CD14-positive monocyte (primary cell): ENCODE measurements around the gene HSFY2. TPM values are rescaled to one million over a fixed set of nuclear protein-coding genes. Genes with fewer than 3 reads are reported as not detected.
"Not testable (repeated sequence)": the region's sequence is repeated elsewhere in the genome, so short reads cannot be mapped to it uniquely, and the experiment has no call there.

Experiments
- DNase-seq, 3 donors: peaks; one replicate each; pipeline ENCODE4 v3.0.0-alpha.2; 2011 to 2022
- H2AFZ ChIP-seq: 2 replicates; pipeline ENCODE4 v1.6.0; 2012; ENCODE audit warnings: mild to moderate bottlenecking, low read depth, low read length, inconsistent platforms; ENCODE audit not compliant: insufficient read depth, poor library complexity, severe bottlenecking
- H3K27ac ChIP-seq, 2 donors: 1 replicate in 1 of 2; 2 replicates in 1 of 2; pipeline ENCODE4 v1.5.1; 2012 to 2013; ENCODE audit warnings: low read length in 2 of 2, control low read depth in 1 of 2, inconsistent platforms in 1 of 2, low read depth in 1 of 2, mild to moderate bottlenecking in 1 of 2
- H3K27me3 ChIP-seq, 2 donors: one replicate each; pipeline versions ENCODE4 v1.6.0 to v1.6.1; 2011 to 2013; ENCODE audit warnings: low read length in 2 of 2; ENCODE audit not compliant: control insufficient read depth in 2 of 2, insufficient read depth in 2 of 2
- H3K36me3 ChIP-seq, 2 donors: replicated peaks in 1 of 2; 1 replicate in 1 of 2; 2 replicates in 1 of 2; pipeline versions ENCODE4 v1.5.1 to v1.6.1; 2012 to 2013; ENCODE audit warnings: low read length in 2 of 2, control low read depth in 1 of 2, inconsistent platforms in 1 of 2, mild to moderate bottlenecking in 1 of 2; ENCODE audit not compliant: insufficient read depth in 2 of 2, control insufficient read depth in 1 of 2
- H3K4me1 ChIP-seq, 2 donors: 1 replicate in 1 of 2; 2 replicates in 1 of 2; pipeline versions ENCODE4 v1.5.1 to v1.6.1; 2012 to 2013; ENCODE audit warnings: low read length in 2 of 2, control low read depth in 1 of 2, inconsistent platforms in 1 of 2, mild to moderate bottlenecking in 1 of 2, moderate library complexity in 1 of 2; ENCODE audit not compliant: insufficient read depth in 2 of 2, control insufficient read depth in 1 of 2
- H3K4me2 ChIP-seq: replicated peaks from 2 replicates; pipeline ENCODE3; 2012; ENCODE audit warnings: low read length, moderate library complexity, mild to moderate bottlenecking; ENCODE audit not compliant: poor library complexity, severe bottlenecking; ENCODE audit errors: extremely low read depth
- H3K4me3 ChIP-seq, 3 experiments: fragments of 200-600 bp in 1 of 3; sonication (generic) in 1 of 3; replicated peaks in 1 of 3; 1 replicate in 2 of 3; 2 replicates in 1 of 3; pipeline ENCODE4 v1.5.1; 2011 to 2013; ENCODE audit warnings: low read length in 3 of 3, mild to moderate bottlenecking in 3 of 3, control low read depth in 2 of 3, low read depth in 2 of 3, inconsistent platforms in 1 of 3, moderate library complexity in 1 of 3
- H3K79me2 ChIP-seq: 2 replicates; pipeline ENCODE4 v1.6.0; 2012; ENCODE audit warnings: mild to moderate bottlenecking, control low read depth, inconsistent platforms, low read length, moderate library complexity; ENCODE audit not compliant: insufficient read depth
- H3K9ac ChIP-seq: 2 replicates; pipeline ENCODE4 v1.6.0; 2017; ENCODE audit warnings: low read length, mild to moderate bottlenecking; ENCODE audit not compliant: insufficient read depth, poor library complexity, severe bottlenecking
- H3K9me3 ChIP-seq, 2 donors: replicated peaks in 1 of 2; 1 replicate in 1 of 2; 2 replicates in 1 of 2; pipeline versions ENCODE4 v1.5.1 to v1.6.1; 2012 to 2013; ENCODE audit warnings: low read length in 2 of 2, control low read depth in 1 of 2; ENCODE audit not compliant: control insufficient read depth in 1 of 2, insufficient read depth in 1 of 2
- H4K20me1 ChIP-seq: 2 replicates; pipeline ENCODE4 v1.6.0; 2012; ENCODE audit warnings: mild to moderate bottlenecking, low read length, control low read depth, moderate library complexity; ENCODE audit not compliant: insufficient read depth
- H3K27ac Mint-ChIP-seq, 7 donors: one replicate each; pipeline ENCODE4 v1.8.0; 2020; ENCODE audit warnings: mild to moderate bottlenecking in 7 of 7, mixed read lengths in 7 of 7, moderate library complexity in 6 of 7, inconsistent platforms in 2 of 7
- H3K27me3 Mint-ChIP-seq, 3 donors: one replicate each; pipeline ENCODE4 v1.8.0; 2021 to 2022; ENCODE audit warnings: low read depth in 3 of 3, mild to moderate bottlenecking in 3 of 3, mixed read lengths in 3 of 3, moderate library complexity in 3 of 3, inconsistent platforms in 1 of 3
- H3K36me3 Mint-ChIP-seq, 2 donors: one replicate each; pipeline ENCODE4 v1.8.0; 2020; ENCODE audit warnings: mixed read lengths in 2 of 2, inconsistent platforms in 1 of 2, mild to moderate bottlenecking in 1 of 2
- H3K4me1 Mint-ChIP-seq: one replicate; pipeline ENCODE4 v1.8.0; 2020; ENCODE audit warnings: mild to moderate bottlenecking, mixed read lengths
- H3K4me3 Mint-ChIP-seq, 2 donors: one replicate each; pipeline ENCODE4 v1.8.0; 2020; ENCODE audit warnings: mild to moderate bottlenecking in 2 of 2, mixed read lengths in 2 of 2, moderate library complexity in 1 of 2
- H3K9me3 Mint-ChIP-seq, 7 donors: one replicate each; pipeline ENCODE4 v1.8.0; 2020 to 2022; ENCODE audit warnings: mixed read lengths in 7 of 7, mild to moderate bottlenecking in 6 of 7, moderate library complexity in 6 of 7, inconsistent platforms in 2 of 7
- WGBS: methylation state at CpG from one replicate; pipeline ENCODE4 v1.1.5; 2013; ENCODE audit warnings: missing lambda C conversion rate; ENCODE audit not compliant: insufficient coverage; 5-methylcytosine and 5-hydroxymethylcytosine counted together
- intact Hi-C, 2 donors: fragments of 100-400 bp; cut with micrococcal nuclease; formaldehyde crosslinking; loops; one replicate each; pipeline versions ENCODE4 v1.15.0 to v1.15.1; 2023
- polyA plus RNA-seq, 3 donors: library from polyadenylated mRNA; depleted of rRNA in 1 of 3; unstranded in 2 of 3; stranded (reverse) in 1 of 3; fragments of 300-500 nt in 2 of 3; fragments of >200 nt in 1 of 3; fragmentation: Illumina TruSeq in 2 of 3; gene quantifications; 1 replicate in 2 of 3; 2 replicates in 1 of 3; pipeline ENCODE4 v1.2.3, GENCODE V29; 2012 to 2021
- small RNA-seq: library from RNA; depleted of rRNA; stranded (forward); fragments of <200 nt; gene quantifications from one replicate; pipeline ENCODE3, GENCODE V24; 2012; ENCODE audit warnings: low read depth; ENCODE audit not compliant: insufficient read length

Gene HSFY2
- polyA plus RNA-seq, 3 donors, result not detected

DNA sequence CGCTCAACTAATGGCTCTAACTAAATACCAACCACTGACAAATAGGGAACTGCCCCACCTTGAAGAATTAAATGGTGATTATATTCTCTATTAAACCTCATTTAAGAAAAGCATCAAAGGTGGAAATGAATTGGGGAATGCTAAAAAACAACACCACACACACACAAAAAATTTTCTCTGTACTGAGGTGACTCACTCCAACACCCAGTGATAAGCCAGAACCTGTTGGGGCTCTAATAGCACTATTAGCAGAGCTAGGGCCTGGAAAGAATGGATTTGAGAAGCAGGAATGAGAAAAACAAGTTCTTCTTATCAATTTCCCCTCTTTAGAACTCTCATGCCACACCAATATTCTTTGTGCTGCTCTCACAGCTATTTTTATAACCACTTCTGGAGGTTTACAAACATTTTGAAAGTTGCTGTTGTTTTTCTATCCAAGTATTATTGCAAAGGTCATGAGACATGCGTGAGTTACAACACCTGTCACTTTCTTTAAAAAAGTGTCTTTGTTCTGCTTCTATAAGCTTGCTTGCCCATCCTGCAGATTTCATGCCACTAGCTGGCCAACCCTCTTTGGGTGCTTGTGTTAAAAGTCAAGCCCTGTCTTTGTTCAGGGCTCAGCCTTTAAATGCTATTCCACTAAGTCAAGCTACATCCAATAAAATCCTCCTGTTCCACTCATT, 20.3 kb downstream of the HSFY2 start:
- H3K36me3 ChIP-seq, H3K4me3 Mint-ChIP-seq, H3K9me3 ChIP-seq, intact Hi-C loops, H3K36me3 Mint-ChIP-seq, H3K27me3 Mint-ChIP-seq, H3K79me2 ChIP-seq, H2AFZ ChIP-seq, H3K27ac Mint-ChIP-seq, H3K4me2 ChIP-seq, H3K27ac ChIP-seq, H3K4me3 ChIP-seq, H3K27me3 ChIP-seq, H3K4me1 ChIP-seq, DNase-seq, H3K4me1 Mint-ChIP-seq, H3K9ac ChIP-seq, H3K9me3 Mint-ChIP-seq, H4K20me1 ChIP-seq: not testable (repeated sequence)
- WGBS, result no CpG with 5 or more reads among the region's 2 CpGs

DNA sequence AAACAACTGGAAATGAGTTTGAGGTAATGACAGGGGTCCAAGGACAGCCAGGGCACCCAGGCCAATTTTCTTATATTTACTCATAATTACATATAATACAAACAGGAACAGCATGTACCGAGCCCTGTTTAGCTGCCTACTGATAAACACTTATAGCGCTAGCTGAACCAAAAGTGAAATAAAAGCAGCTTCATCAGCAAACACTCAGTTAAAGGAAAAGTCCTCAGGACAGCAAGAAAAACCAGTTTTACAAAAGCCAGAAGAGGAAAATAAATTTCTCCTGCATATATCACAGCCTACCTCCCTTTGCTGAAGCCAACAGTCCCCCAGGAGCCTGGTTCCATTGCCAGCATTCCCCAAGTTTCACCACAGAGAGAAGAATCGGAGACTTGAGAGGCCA, 49.8 kb downstream of the HSFY2 start:
- H4K20me1 ChIP-seq, H3K4me3 ChIP-seq, H3K4me1 ChIP-seq, intact Hi-C loops, H3K9ac ChIP-seq, H3K27ac ChIP-seq, H3K79me2 ChIP-seq, H3K4me3 Mint-ChIP-seq, H3K27me3 Mint-ChIP-seq, H3K36me3 ChIP-seq, H3K27me3 ChIP-seq, H3K27ac Mint-ChIP-seq, H3K4me1 Mint-ChIP-seq, H2AFZ ChIP-seq, H3K9me3 Mint-ChIP-seq, H3K4me2 ChIP-seq, DNase-seq, H3K36me3 Mint-ChIP-seq, H3K9me3 ChIP-seq: not testable (repeated sequence)
- no CpG with 5 or more reads among the region's 3 CpGs for WGBS

Small RNA genes within 50 kb of the gene (small RNA-seq; reads per million reads assigned to genes)
- gene GPM6BP2, result not detected

Other genes with a start within 250 kb of the HSFY2 start
- gene HSFY1, start 227.0 kb downstream of the HSFY2 start, polyA plus RNA-seq, result not detected